OCI-LY3 (cell line): ENCODE results near the gene GSN.

Experiments used
- H2AFZ ChIP-seq: fragments of 200-600, 300-600 bp; shearing (Covaris generic); 2 replicates; pipeline ENCODE4 v1.6.0; 2014; ENCODE audit warnings: antibody characterized with exemption, low read depth, low read length
- H3K27ac ChIP-seq: fragments of 200-600, 300-600 bp; sonication (generic); 2 replicates; pipeline ENCODE4 v1.5.1; 2014; ENCODE audit warnings: mild to moderate bottlenecking, low read length, moderate library complexity, mixed read lengths
- H3K27me3 ChIP-seq: fragments of 200-600, 300-600 bp; sonication (generic); 2 replicates; pipeline ENCODE4 v1.6.1; 2014; ENCODE audit warnings: low read depth, low read length, mixed read lengths
- H3K36me3 ChIP-seq: fragments of 200-600, 300-600 bp; sonication (generic); replicated peaks from 2 replicates; pipeline ENCODE3; 2014; ENCODE audit warnings: low read depth, low read length, mixed read lengths
- H3K4me1 ChIP-seq: fragments of 300-600, 200-600 bp; sonication (generic); 2 replicates; pipeline ENCODE4 v1.6.1; 2014; ENCODE audit warnings: low read length, mixed read lengths
- H3K4me2 ChIP-seq: fragments of 200-600, 300-600 bp; sonication (generic); 2 replicates; pipeline ENCODE4 v1.6.1; 2014; ENCODE audit warnings: low read length, mixed read lengths
- H3K4me3 ChIP-seq: fragments of 300-600, 200-600 bp; sonication (generic); 2 replicates; pipeline ENCODE4 v1.5.1; 2014; ENCODE audit warnings: antibody characterized with exemption, mild to moderate bottlenecking, low read length, moderate library complexity
- H3K79me2 ChIP-seq: fragments of 300-600, 200-600 bp; shearing (Covaris generic); 2 replicates; pipeline ENCODE4 v1.6.1; 2014; ENCODE audit warnings: mild to moderate bottlenecking, low read length, mixed read lengths
- H3K9ac ChIP-seq: fragments of 300-600, 200-600 bp; shearing (Covaris generic); 2 replicates; pipeline ENCODE4 v1.6.0; 2014; ENCODE audit warnings: mild to moderate bottlenecking, low read length, moderate library complexity
- H3K9me3 ChIP-seq: fragments of 200-600, 300-600 bp; shearing (Covaris generic); 2 replicates; pipeline ENCODE4 v1.6.1; 2014; ENCODE audit warnings: low read length, mixed read lengths; ENCODE audit not compliant: insufficient read depth
- H4K20me1 ChIP-seq: fragments of 200-600, 300-600 bp; sonication (generic); 2 replicates; pipeline ENCODE4 v1.6.1; 2016; ENCODE audit warnings: low read length, mixed read lengths; ENCODE audit not compliant: insufficient read depth
- EZH2phosphoT487 ChIP-seq: fragments of 200-600 bp; shearing (Covaris generic); IDR thresholded peaks from 2 replicates; pipeline ENCODE4 v1.6.1; 2018; ENCODE audit warnings: antibody characterized with exemption, mixed run types, low read depth
- TF ChIP-seq, protein P1 (sequence below): fragments of 200-600, 300-600 bp; sonication (generic); IDR thresholded peaks from 2 replicates; pipeline ENCODE4 v1.5.1; 2014; ENCODE audit warnings: antibody characterized with exemption, low read length, low read depth

Gene GSN

DNA sequence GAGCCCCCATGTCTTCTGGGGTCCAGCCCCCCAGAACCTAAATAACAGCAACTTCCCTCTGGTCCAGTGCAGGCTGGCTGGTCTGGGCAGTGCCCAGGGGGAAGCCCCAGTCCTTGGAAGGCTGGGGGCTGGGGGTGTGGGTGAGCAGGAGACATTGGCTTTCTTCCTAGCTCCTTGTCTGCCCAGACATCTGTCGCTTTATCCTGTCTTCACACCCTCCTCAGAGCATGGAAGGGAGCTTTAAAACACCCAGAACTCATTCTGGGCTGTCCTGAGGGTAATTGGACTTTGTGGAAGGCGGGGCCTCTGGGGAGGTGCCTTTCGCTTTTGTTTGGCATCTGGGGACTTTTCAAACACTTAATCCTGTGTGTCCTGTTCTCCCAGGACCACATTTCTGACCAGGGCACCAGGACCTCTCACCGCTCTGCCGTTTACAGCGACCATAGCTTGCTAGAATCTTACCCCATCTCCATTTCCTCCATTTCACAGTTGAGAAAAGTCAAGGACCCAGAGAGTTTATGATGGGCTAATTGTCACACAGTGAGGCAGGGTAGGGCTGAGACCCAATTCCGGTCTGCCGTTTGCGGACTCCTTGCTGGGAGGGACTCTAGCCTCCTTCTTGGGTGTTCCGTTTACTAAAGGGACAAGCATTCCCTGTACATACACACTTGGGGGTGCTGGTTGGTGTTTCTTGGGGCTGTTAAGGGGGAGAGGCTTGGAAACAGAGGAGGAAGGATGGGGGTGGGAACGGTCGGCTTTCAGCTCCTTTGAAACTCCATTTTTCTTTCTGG lies 1.1 kb downstream of the GSN start:
- peak overlapping the region; percentile 94 for H3K4me3 ChIP-seq

GRCh38 chr9:121269642-121270254 lies 1.8 kb downstream of the GSN start:
- H4K20me1 ChIP-seq: no peaks in the 10 kb centered on the region
- no peak overlapping the region for H3K4me3 ChIP-seq
- H3K9ac ChIP-seq: no peak overlapping the region
- no peak overlapping the region for H3K4me2 ChIP-seq
- no peaks in the 10 kb centered on the region for H3K79me2 ChIP-seq
- no peaks in the 10 kb centered on the region for H3K36me3 ChIP-seq
- H2AFZ ChIP-seq: no peak overlapping the region
- H3K27me3 ChIP-seq: 0 out of 2 replicates have a peak, but pooled peaks cover 12% of the 10 kb centered on the region
- peaks cover 10% of the 10 kb centered on the region; the same call in 1 of the 2 replicates for H3K4me1 ChIP-seq
- no peaks in the 10 kb centered on the region for H3K9me3 ChIP-seq
- TF ChIP-seq, protein P1, sequence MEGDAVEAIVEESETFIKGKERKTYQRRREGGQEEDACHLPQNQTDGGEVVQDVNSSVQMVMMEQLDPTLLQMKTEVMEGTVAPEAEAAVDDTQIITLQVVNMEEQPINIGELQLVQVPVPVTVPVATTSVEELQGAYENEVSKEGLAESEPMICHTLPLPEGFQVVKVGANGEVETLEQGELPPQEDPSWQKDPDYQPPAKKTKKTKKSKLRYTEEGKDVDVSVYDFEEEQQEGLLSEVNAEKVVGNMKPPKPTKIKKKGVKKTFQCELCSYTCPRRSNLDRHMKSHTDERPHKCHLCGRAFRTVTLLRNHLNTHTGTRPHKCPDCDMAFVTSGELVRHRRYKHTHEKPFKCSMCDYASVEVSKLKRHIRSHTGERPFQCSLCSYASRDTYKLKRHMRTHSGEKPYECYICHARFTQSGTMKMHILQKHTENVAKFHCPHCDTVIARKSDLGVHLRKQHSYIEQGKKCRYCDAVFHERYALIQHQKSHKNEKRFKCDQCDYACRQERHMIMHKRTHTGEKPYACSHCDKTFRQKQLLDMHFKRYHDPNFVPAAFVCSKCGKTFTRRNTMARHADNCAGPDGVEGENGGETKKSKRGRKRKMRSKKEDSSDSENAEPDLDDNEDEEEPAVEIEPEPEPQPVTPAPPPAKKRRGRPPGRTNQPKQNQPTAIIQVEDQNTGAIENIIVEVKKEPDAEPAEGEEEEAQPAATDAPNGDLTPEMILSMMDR: no peak
- TF ChIP-seq EZH2phosphoT487: no peak
- no peak overlapping the region for H3K27ac ChIP-seq

More for the DNA sequence above, 1.1 kb downstream of the GSN start:
- no peaks in the 10 kb centered on the region for H4K20me1 ChIP-seq
- peak overlapping the region; percentile 92 for H3K4me2 ChIP-seq
- 0 out of 2 replicates have a peak, but pooled peaks cover 12% of the 10 kb centered on the region for H3K27me3 ChIP-seq
- H3K27ac ChIP-seq: no peak overlapping the region
- TF ChIP-seq, protein P1: no peak
- TF ChIP-seq EZH2phosphoT487: no peak
- peaks cover 10% of the 10 kb centered on the region; the same call in 1 of the 2 replicates for H3K4me1 ChIP-seq
- H2AFZ ChIP-seq: no peak overlapping the region; the same call in 1 of the 2 replicates
- H3K9ac ChIP-seq: peak overlapping the region; percentile 70; the same call in 1 of the 2 replicates
- H3K36me3 ChIP-seq: no peaks in the 10 kb centered on the region
- H3K9me3 ChIP-seq: no peaks in the 10 kb centered on the region
- H3K79me2 ChIP-seq: no peaks in the 10 kb centered on the region

DNA sequence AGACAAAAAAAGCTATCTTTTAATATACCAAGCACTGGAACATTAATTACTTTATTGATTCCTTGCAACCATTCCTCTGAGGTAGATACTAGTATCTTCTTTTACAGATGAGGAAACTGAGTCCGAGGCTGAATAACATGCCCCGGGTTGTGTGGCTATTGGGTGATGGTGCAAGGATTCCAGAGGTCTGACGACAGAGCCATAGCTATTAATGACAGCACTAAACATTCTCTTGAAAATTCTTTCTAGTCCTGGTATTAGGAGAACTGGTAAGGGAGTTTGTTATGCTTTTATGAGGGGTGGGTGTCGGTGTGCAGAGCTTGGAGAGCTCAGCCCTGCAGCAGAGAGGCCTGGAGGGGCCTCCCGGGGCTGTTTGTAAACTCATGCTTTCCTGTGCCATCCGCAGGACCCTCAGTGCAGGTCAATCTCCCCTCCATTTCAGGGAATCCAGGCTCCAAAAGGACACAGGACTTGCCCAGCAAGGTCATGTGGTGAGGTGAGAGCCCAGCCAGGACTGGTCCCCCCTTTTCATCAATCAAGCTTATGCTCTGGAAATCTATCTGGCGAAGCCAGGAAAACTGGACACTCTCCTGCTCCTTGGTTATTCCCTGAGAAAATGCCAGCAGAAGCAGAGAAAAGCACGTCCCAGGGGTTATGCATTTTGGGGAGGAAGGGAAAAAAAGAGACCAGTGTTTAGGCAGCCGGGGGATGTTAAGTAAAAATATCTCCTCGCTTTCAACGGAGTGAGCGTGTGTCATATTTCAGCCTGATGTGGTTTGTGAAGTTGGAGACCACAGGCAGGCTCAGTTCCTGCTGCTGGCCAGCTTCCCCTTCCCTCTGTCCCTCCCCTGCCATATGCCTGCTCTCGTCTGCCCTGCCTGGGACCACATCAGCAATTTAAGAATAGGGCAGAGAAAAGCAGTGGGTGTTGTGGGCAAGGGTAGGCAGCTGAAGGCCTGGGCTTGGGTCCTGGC lies 3.7 kb downstream of the GSN start:
- 0 out of 2 replicates have a peak, but pooled peaks cover 12% of the 10 kb centered on the region for H3K27me3 ChIP-seq
- H3K4me2 ChIP-seq: no peak overlapping the region
- no peak overlapping the region for H3K9ac ChIP-seq
- no peaks in the 10 kb centered on the region for H3K36me3 ChIP-seq
- no peaks in the 10 kb centered on the region for H3K9me3 ChIP-seq
- H3K27ac ChIP-seq: no peak overlapping the region
- peaks cover 10% of the 10 kb centered on the region; the same call in 1 of the 2 replicates for H3K4me1 ChIP-seq
- no peak overlapping the region for H2AFZ ChIP-seq
- no peaks in the 10 kb centered on the region for H3K79me2 ChIP-seq
- no peak overlapping the region for H3K4me3 ChIP-seq
- H4K20me1 ChIP-seq: no peaks in the 10 kb centered on the region
- TF ChIP-seq, protein P1: no peak
- TF ChIP-seq EZH2phosphoT487: no peak
